Measurements from ENCODE around the gene PRSS33. TPM values are rescaled to one million over a fixed set of nuclear protein-coding genes. Genes with fewer than 3 reads are reported as not detected.

The PRSS33 gene
- total RNA-seq, 1 donor from 2014 or later: 15.4 TPM

- intact Hi-C loops (cut with DNase I): loop anchor here (5.0 to 10.0 kb wide), 2 partner anchors 154 to 329 kb away; partner anchors contain the start of gene CCNF
- no peak for DNase-seq (ENCODE audit: low spot score in 2 of 2)
- peak overlapping the region; percentile 97 to 98 for H3K27ac ChIP-seq
- TF ChIP-seq, protein P1, sequence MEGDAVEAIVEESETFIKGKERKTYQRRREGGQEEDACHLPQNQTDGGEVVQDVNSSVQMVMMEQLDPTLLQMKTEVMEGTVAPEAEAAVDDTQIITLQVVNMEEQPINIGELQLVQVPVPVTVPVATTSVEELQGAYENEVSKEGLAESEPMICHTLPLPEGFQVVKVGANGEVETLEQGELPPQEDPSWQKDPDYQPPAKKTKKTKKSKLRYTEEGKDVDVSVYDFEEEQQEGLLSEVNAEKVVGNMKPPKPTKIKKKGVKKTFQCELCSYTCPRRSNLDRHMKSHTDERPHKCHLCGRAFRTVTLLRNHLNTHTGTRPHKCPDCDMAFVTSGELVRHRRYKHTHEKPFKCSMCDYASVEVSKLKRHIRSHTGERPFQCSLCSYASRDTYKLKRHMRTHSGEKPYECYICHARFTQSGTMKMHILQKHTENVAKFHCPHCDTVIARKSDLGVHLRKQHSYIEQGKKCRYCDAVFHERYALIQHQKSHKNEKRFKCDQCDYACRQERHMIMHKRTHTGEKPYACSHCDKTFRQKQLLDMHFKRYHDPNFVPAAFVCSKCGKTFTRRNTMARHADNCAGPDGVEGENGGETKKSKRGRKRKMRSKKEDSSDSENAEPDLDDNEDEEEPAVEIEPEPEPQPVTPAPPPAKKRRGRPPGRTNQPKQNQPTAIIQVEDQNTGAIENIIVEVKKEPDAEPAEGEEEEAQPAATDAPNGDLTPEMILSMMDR (IDR thresholded peaks at IDR 0.05): no peak
- H3K4me3 ChIP-seq: peak overlapping the region; percentile 86 to 96
- H3K27me3 ChIP-seq: no peaks in the 10 kb centered on the region
- H3K4me1 ChIP-seq: peaks cover 18 to 35% of the 10 kb centered on the region in 2 donors
- no peaks in the 10 kb centered on the region for H3K9me3 ChIP-seq
- peaks cover 17 to 26% of the 10 kb centered on the region in 2 donors for H3K36me3 ChIP-seq
These were observed 33.7 kb downstream of the PRSS33 start for GRCh38 chr16:2753733-2754020.

DNA sequence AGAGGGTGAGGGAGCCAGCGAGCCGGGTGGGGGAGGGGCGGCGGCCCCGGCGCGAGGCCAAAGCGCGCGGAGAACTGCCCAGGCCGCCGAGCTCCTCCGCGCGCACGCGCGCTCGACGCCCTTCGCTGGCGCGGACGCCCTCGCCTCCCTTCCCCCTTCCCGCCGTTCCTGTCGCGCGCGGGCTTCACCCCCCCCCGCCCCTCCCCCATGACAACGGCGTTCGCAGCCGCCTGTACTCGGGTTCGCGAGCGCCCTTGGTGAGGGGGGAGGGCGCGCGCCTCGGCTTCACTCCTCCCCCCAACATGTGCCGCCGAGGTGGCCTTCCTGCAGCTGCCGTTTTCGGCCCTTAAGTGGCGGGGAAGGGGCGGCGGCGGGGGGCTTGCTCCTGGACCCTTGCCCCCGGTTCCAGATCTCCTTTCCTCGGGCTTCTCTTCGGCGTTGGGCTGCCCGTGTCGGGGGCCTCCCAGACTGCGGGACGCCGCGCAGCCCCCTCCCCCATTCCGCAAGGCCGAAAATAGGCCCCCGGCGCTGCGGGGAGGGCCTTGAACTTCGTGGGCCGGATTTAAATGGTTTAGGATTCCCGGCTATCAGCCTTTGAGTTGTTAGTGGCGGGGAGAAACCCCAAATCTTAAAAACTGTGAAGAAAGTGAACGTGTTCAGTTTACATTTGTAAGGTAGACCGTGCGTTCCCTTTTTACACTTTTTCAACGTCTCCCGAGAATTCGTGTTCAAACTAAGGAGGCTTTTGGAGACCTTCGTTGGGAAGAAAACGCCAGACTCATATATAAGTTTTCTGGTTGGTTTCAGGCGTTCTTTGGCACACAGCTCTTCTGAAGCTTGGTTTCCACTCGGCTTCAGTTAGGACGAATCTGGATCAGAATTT is 34.3 kb downstream of the PRSS33 start:
- peak in 1 of 2 donors; percentile 87 for DNase-seq (ENCODE audit: low spot score in 2 of 2)
- intact Hi-C loops (cut with DNase I): loop anchor here (1.0 to 10.0 kb wide), 5 partner anchors 24 to 328 kb away; partner anchors contain the start of genes CCNF and ELOB
- Histone ChIP-seq H3K4me1 (peaks cover 18 to 35% of the 10 kb centered on the region in 2 donors), H3K27me3 (no peaks in the 10 kb centered on the region), H3K4me3 (peak overlapping the region; percentile 86 to 96), H3K36me3 (peaks cover 12 to 20% of the 10 kb centered on the region in 2 donors), H3K27ac (peak overlapping the region; percentile 97 to 98), H3K9me3 (no peaks in the 10 kb centered on the region)
- TF ChIP-seq, protein P1 (IDR thresholded peaks at IDR 0.05): no peak

GRCh38 chr16:2752035-2752849 is 35.1 kb downstream of the PRSS33 start, which contains the start of gene SRRM2:
Gene SRRM2, plus strand, starts transcription at chr16:2752638. Its CDS starts 3,727 bp downstream, at chr16:2756365.
- Histone ChIP-seq H3K27ac (peak within 1 kb of the TSS; percentile 97 to 98), H3K9me3 (no peaks in the 10 kb centered on the region), H3K27me3 (no peaks in the 10 kb centered on the region), H3K4me3 (peak within 1 kb of the TSS; percentile 86 to 96), H3K36me3 (peaks cover 3 to 12% of the 10 kb centered on the region in 2 donors), H3K4me1 (peaks cover 18 to 35% of the 10 kb centered on the region in 2 donors)
- peak; percentile 67 to 97 for DNase-seq (ENCODE audit: low spot score in 2 of 2)
- TF ChIP-seq, protein P1 (IDR thresholded peaks at IDR 0.05): no peak
- intact Hi-C loops (cut with DNase I): loop anchor here (1.0 to 10.0 kb wide), 5 partner anchors 25 to 327 kb away; partner anchors contain the start of genes CCNF and ELOB

- TF ChIP-seq, protein P1 (IDR thresholded peaks at IDR 0.05): no peak
- intact Hi-C loops (cut with DNase I): loop anchor here (1.0 to 10.0 kb wide), 5 partner anchors 26 to 327 kb away; partner anchors contain the start of genes CCNF and ELOB
- Histone ChIP-seq H3K9me3 (no peaks in the 10 kb centered on the region), H3K4me1 (peaks cover 18 to 32% of the 10 kb centered on the region in 2 donors), H3K4me3 (peak overlapping the region; percentile 86 to 96), H3K36me3 (peaks cover 0 to 5% of the 10 kb centered on the region in 2 donors), H3K27me3 (no peaks in the 10 kb centered on the region), H3K27ac (peak overlapping the region; percentile 97 to 98)
- no peak for DNase-seq (ENCODE audit: low spot score in 2 of 2)
These were observed 35.8 kb downstream of the PRSS33 start for GRCh38 chr16:2751577-2752034.

GRCh38 chr16:2749936-2750335 is 37.4 kb downstream of the PRSS33 start:
- TF ChIP-seq, protein P1 (IDR thresholded peaks at IDR 0.05): no peak
- H3K36me3 ChIP-seq: no peaks in the 10 kb centered on the region
- no peak for DNase-seq (ENCODE audit: low spot score in 2 of 2)
- peaks cover 9 to 15% of the 10 kb centered on the region in 2 donors for H3K4me1 ChIP-seq
- H3K27ac ChIP-seq: no peak overlapping the region
- H3K4me3 ChIP-seq: no peak overlapping the region
- H3K9me3 ChIP-seq: no peaks in the 10 kb centered on the region
- H3K27me3 ChIP-seq: no peaks in the 10 kb centered on the region
- intact Hi-C loops (cut with DNase I): loop anchor here (5.0 to 10.0 kb wide), 2 partner anchors 157 to 325 kb away; partner anchors contain the start of gene CCNF

Measured in ascending aorta (tissue), 2 donors.